ENCODE data around the gene THAP12.

DNA sequence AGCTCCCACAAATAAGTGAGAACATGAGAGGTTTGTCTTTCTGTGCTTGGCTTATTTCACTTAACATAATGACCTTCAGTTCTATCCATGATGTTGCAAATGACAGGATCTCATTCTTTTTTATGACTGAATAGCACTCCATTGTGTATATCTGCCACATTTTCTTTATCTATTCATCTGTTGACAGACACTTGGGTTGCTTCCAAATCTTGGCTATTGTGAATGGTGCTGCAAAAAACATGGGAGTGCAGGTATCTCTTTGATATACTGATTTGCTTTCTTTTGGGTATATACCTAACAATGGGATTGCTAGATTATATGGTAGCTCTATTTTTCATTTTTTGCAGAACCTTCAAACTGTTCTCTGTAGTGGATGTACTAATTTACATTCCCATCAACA lies 13.5 kb upstream of the THAP12 start:
- TF ChIP-seq, protein P1, sequence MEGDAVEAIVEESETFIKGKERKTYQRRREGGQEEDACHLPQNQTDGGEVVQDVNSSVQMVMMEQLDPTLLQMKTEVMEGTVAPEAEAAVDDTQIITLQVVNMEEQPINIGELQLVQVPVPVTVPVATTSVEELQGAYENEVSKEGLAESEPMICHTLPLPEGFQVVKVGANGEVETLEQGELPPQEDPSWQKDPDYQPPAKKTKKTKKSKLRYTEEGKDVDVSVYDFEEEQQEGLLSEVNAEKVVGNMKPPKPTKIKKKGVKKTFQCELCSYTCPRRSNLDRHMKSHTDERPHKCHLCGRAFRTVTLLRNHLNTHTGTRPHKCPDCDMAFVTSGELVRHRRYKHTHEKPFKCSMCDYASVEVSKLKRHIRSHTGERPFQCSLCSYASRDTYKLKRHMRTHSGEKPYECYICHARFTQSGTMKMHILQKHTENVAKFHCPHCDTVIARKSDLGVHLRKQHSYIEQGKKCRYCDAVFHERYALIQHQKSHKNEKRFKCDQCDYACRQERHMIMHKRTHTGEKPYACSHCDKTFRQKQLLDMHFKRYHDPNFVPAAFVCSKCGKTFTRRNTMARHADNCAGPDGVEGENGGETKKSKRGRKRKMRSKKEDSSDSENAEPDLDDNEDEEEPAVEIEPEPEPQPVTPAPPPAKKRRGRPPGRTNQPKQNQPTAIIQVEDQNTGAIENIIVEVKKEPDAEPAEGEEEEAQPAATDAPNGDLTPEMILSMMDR (IDR thresholded peaks at IDR 0.05; ENCODE audit: insufficient read depth, low read depth, low read length) = no peak
- no peak for TF ChIP-seq EZH2 (IDR thresholded peaks at IDR 0.05; ENCODE audit: insufficient read depth, low read length)

All from astrocyte (in vitro differentiated cells and primary cell).